IPS-18a (cell line): ENCODE results near the gene MLF1.

Experiments used
- H3K27ac ChIP-seq: one replicate; pipeline ENCODE4 v1.5.1; 2013; ENCODE audit warnings: low read length
- H3K27me3 ChIP-seq: one replicate; pipeline ENCODE4 v1.6.1; 2013; ENCODE audit warnings: mild to moderate bottlenecking, low read length; ENCODE audit not compliant: control insufficient read depth, insufficient read depth
- H3K36me3 ChIP-seq: one replicate; pipeline ENCODE4 v1.6.1; 2013; ENCODE audit warnings: low read depth, low read length; ENCODE audit not compliant: control insufficient read depth
- H3K4me1 ChIP-seq: one replicate; pipeline ENCODE4 v1.6.1; 2013; ENCODE audit warnings: low read depth, low read length; ENCODE audit not compliant: control insufficient read depth
- H3K4me3 ChIP-seq: one replicate; pipeline ENCODE4 v1.5.1; 2013; ENCODE audit warnings: low read length
- H3K9ac ChIP-seq: one replicate; pipeline ENCODE4 v1.6.1; 2013; ENCODE audit warnings: mild to moderate bottlenecking, low read length, moderate library complexity
- H3K9me3 ChIP-seq: one replicate; pipeline ENCODE4 v1.6.1; 2013; ENCODE audit warnings: low read depth, low read length; ENCODE audit not compliant: control insufficient read depth

Gene MLF1

DNA sequence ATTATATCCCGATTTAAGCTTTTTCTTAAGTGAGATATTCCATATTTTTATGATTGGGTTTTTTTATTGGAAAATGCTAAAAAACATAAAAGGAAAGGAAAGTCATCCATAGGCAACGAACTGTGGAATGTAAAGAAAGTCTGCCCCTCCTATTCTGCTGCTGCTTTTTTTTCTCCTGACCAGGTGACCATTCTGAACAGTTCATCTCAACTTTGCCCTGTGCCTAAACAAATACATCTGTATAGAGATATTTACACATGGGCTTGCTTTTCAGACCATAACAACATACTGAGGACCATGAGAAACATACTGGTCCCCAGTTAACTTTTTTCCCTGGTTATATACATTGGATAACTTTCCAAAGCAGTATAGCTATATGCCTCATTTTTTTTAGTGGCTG, 18.9 kb upstream of the MLF1 start:
- Histone ChIP-seq H3K9me3 (no peaks in the 10 kb centered on the region), H3K36me3 (no peaks in the 10 kb centered on the region), H3K27ac (no peak overlapping the region), H3K9ac (no peak overlapping the region), H3K27me3 (no peaks in the 10 kb centered on the region), H3K4me1 (no peaks in the 10 kb centered on the region), H3K4me3 (no peak overlapping the region)

DNA sequence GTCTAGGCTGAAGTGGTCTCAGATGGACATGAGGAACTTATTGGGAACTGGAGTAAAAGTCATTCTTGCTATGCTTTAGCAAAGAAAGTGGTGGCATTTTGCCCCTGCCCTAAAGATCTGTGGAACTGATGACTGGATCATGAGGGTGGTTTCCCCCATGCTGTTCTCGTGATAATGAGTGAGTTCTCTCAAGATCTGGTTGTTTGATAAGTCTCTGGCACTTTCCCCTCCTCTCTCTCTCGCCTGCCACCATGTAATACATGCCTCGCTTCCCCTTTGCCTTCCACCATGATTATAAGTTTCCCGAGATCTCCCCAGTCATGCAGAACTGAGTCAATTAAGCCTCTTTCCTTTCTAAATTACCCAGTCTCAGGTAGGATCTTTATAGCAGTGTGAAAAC, 11.5 kb upstream of the MLF1 start:
- H3K36me3 ChIP-seq, result no peaks in the 10 kb centered on the region
- no peaks in the 10 kb centered on the region for H3K4me1 ChIP-seq
- H3K4me3 ChIP-seq, result no peak overlapping the region
- no peak overlapping the region for H3K27ac ChIP-seq
- H3K27me3 ChIP-seq, result no peaks in the 10 kb centered on the region
- H3K9me3 ChIP-seq, result no peaks in the 10 kb centered on the region
- H3K9ac ChIP-seq, result no peak overlapping the region

DNA sequence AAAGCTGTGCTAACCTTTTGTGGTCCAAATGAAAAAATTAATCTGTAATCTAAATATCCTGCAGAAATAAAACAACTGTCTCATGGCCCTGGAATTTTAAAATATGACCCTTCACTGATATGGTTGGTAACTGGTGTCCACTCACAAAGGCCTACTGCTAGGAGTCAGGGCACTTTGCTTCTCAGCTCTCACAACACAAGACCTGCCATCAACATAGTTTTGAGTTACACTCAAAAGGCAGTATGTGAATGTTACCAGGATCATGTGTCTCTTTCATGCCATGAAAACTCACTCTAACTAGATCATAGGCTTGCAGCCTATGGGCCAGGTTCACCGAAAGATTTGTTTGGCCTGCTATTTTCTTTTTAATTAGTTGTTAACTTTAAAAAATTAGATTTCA, 10.0 kb upstream of the MLF1 start:
- H3K36me3 ChIP-seq, result no peaks in the 10 kb centered on the region
- no peaks in the 10 kb centered on the region for H3K9me3 ChIP-seq
- H3K4me1 ChIP-seq, result no peaks in the 10 kb centered on the region
- no peaks in the 10 kb centered on the region for H3K27me3 ChIP-seq
- H3K27ac ChIP-seq, result no peak overlapping the region
- H3K9ac ChIP-seq, result no peak overlapping the region
- H3K4me3 ChIP-seq, result no peak overlapping the region

DNA sequence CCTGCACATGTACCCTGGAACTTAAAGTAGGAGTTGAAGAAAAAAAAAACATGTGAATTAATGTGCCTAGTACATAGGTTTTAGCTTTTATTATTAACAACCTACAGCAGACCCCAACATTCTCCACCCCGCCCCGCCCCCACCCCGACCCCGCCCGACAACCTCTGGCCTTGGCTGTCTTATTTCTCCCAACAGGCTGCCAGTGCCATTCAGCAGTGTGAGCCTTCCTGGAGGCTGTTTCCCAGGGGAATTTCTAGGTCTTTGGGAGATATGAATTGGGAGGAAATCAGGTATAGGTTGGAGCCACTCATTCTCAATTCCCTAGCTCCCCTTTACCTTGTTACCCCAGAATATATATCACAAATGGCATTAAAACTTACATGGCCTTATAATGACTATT, 8.3 kb upstream of the MLF1 start:
- no peak overlapping the region for H3K9ac ChIP-seq

DNA sequence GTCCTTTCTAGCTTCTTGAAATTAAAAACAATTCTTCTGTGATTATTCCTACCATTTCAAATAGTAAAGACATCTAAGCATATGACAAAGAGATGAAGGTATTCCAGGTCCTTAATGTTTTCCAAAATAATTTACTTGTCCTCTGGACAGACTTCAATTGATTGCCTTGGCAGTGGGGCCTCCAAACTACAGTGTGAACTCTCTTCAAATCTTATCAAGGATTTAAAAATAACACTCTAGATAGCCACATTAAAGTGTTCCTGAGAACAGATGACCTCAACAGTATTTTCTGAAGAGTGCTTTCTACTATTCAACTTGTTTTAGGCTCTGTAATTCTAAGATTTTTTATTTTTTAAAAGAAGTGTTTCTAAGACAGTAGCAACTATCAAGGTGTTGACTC, 7.9 kb upstream of the MLF1 start:
- no peaks in the 10 kb centered on the region for H3K27me3 ChIP-seq
- no peak overlapping the region for H3K4me3 ChIP-seq
- H3K27ac ChIP-seq, result no peak overlapping the region
- no peak overlapping the region for H3K9ac ChIP-seq
- no peaks in the 10 kb centered on the region for H3K9me3 ChIP-seq
- no peaks in the 10 kb centered on the region for H3K4me1 ChIP-seq
- no peaks in the 10 kb centered on the region for H3K36me3 ChIP-seq

More for the DNA sequence above, 8.3 kb upstream of the MLF1 start:
- no peaks in the 10 kb centered on the region for H3K9me3 ChIP-seq
- no peaks in the 10 kb centered on the region for H3K27me3 ChIP-seq
- H3K4me3 ChIP-seq, result no peak overlapping the region
- H3K36me3 ChIP-seq, result no peaks in the 10 kb centered on the region
- no peak overlapping the region for H3K27ac ChIP-seq
- no peaks in the 10 kb centered on the region for H3K4me1 ChIP-seq

DNA sequence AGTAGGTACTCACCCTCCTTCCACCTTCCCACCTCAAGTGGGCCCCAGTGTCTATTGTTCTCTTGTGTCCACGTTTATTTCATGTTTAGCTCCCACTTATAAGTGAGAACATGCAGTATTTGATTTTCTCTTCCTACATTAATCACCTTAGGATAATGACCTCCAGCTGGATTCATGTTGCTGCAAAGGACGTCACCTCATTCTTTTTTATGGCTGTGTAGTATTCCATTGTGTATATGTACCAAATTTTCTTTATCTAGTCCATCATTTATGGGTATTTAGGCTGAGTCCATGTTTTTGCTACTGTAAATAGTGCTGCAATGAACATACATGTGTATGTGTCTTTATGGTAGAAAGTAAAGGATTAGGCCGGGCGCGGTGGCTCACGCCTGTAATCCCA, 5.9 kb upstream of the MLF1 start:
- Histone ChIP-seq H3K36me3 (no peaks in the 10 kb centered on the region), H3K9me3 (no peaks in the 10 kb centered on the region), H3K27ac (no peak overlapping the region), H3K9ac (no peak overlapping the region), H3K4me1 (no peaks in the 10 kb centered on the region), H3K4me3 (no peak overlapping the region), H3K27me3 (peaks cover 7% of the 10 kb centered on the region)

DNA sequence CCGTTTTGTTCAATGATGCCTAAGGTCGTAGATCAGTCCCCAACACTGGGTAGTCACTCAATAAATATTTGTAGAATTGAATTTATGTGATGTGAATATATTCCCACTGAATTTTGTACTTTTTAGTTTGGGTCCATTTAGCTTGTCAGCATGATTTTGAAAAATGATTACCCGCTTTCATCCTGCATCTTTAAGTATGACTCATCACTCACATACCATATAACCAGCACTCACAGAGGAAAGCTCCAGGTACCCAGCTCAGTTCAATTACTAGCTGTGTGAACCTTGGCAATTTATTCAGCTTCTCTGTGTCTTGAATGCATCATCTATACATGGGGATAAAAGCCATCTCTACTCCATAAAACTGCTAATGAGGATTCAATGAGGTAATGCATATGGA, 2.2 kb upstream of the MLF1 start:
- Histone ChIP-seq H3K27me3 (peaks cover 28% of the 10 kb centered on the region), H3K27ac (no peak overlapping the region), H3K4me1 (peaks cover 5% of the 10 kb centered on the region), H3K9me3 (no peaks in the 10 kb centered on the region), H3K4me3 (no peak overlapping the region), H3K36me3 (no peaks in the 10 kb centered on the region), H3K9ac (no peak overlapping the region)

DNA sequence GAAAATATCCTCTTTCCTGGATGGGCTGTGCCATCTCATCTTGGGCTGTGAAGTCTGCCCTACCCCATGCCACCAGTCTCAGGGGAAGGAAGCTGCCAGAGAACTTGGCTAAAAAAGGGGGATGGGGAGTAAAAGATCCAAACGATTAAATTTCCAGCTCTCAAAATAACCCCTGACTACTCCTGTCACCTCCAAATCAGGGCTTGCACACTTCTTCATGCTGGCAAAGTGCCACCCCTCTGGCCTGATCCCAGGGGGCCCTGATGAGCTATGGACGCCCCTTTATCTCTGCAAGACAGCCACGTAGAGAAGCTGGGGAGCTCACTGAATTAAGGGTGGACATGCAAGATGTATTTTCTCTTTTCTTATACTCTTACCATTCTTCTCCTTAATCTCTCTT, 1.2 kb upstream of the MLF1 start:
- Histone ChIP-seq H3K27me3 (peaks cover 28% of the 10 kb centered on the region), H3K36me3 (no peaks in the 10 kb centered on the region), H3K27ac (no peak overlapping the region), H3K9me3 (no peaks in the 10 kb centered on the region), H3K9ac (no peak overlapping the region), H3K4me1 (peaks cover 5% of the 10 kb centered on the region), H3K4me3 (no peak overlapping the region)

DNA sequence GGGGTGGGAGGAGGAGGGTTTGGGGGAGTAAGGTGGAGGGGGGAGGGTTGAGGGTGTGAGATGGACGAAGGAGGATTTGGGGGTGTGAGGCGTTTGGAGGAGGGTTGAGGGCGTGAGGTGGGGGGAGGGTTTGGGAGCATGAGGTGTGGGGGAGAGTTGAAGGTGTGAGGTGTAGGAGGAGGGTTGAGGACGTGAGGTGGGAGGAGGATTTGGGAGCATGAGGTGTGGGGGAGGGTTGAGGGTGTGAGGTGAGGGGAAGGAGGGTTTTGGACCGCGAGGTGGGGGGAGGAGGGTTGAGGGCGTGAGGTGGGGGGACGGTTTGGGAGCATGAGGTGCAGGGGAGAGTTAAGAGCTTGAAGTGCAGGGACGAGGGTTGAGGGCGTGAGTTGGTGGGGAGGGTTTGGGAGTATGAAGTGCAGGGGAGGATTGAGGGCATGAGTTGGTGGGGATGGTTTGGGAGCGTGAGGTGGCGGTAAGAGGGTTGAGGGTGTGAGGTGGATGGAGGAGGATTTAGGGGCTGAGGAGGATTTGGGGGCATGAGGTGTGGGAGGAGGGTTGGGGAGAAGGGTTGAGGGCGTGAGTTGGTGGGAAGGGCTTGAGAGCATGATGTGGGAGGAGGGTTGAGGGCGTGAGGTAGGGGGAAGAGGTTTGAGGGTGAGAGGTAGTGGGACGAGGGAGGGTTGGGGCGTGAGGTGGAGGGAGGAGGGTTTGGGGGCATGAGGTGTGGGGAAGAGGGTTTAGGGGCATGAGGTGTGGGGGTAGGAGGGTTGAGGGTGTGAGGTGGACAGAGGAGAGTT, 1.2 kb downstream of the MLF1 start:
- H3K36me3 ChIP-seq, result no peaks in the 10 kb centered on the region
- H3K27ac ChIP-seq, result no peak overlapping the region
- peaks cover 28% of the 10 kb centered on the region for H3K27me3 ChIP-seq
- no peak overlapping the region for H3K4me3 ChIP-seq
- no peaks in the 10 kb centered on the region for H3K9me3 ChIP-seq
- peaks cover 5% of the 10 kb centered on the region for H3K4me1 ChIP-seq
- H3K9ac ChIP-seq, result no peak overlapping the region

DNA sequence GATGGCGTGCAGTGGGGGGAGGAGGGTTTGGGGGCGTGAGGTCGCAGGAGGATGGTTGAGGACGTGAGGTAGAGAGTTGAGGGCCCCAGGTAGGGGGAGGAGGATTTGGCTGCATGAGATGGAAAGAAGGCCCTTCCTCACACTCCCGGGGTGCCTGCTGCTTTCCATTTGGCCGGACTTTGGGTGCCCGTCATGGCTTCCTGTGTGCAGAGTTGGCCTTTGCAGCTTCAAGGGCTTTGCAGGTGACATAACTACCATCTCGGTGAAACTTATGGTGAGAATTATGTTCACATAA, 1.7 kb downstream of the MLF1 start:
- no peak overlapping the region for H3K9ac ChIP-seq
- no peak overlapping the region for H3K4me3 ChIP-seq
- H3K27me3 ChIP-seq, result peaks cover 28% of the 10 kb centered on the region
- H3K27ac ChIP-seq, result no peak overlapping the region
- H3K9me3 ChIP-seq, result no peaks in the 10 kb centered on the region
- peaks cover 5% of the 10 kb centered on the region for H3K4me1 ChIP-seq
- no peaks in the 10 kb centered on the region for H3K36me3 ChIP-seq

DNA sequence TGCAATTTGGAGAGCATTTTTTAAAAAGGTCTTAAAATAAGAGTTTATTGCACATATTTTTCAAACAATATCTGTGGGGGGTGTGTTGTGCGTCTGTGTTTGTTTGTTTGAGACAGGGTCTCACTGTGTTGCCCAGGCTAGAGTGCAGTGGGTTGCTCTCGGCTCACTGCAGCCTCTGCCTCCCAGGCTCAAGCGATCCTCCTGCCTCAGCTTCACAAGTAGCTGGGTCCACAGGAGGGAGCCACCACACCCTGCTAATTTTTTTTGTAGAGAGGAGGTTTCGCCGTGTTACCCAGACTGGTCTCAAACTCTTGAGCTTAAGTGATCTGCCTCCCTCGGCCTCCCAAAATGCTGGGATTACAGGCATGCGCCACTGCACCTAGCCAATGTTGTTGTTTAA, 2.7 kb downstream of the MLF1 start:
- H3K27ac ChIP-seq, result no peak overlapping the region
- H3K27me3 ChIP-seq, result peaks cover 26% of the 10 kb centered on the region
- H3K4me1 ChIP-seq, result peaks cover 5% of the 10 kb centered on the region
- H3K4me3 ChIP-seq, result no peak overlapping the region
- H3K9ac ChIP-seq, result no peak overlapping the region
- no peaks in the 10 kb centered on the region for H3K9me3 ChIP-seq
- H3K36me3 ChIP-seq, result no peaks in the 10 kb centered on the region

DNA sequence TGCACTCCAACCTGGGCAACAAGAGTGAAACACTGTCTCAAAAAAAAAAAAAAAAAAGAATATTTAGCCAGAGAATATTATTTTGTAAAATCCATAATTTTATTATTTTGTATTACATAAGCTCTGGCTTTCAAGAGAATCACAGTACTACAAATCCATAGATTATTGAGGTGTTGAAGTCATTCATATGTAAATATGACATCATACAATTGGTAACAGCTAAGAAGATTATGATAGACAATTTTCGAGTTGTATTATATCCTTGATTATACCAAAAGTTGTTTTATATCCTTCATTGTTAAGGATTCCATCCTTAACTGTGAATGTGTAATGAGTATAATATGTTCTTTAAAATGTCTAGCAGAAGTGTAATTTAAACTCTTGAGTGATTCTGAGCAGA, 3.7 kb downstream of the MLF1 start:
- H3K9me3 ChIP-seq, result no peaks in the 10 kb centered on the region
- peaks cover 5% of the 10 kb centered on the region for H3K4me1 ChIP-seq
- no peak overlapping the region for H3K27ac ChIP-seq
- no peak overlapping the region for H3K9ac ChIP-seq
- H3K4me3 ChIP-seq, result no peak overlapping the region
- peaks cover 24% of the 10 kb centered on the region for H3K27me3 ChIP-seq
- no peaks in the 10 kb centered on the region for H3K36me3 ChIP-seq
